Caco-2 (cell line): ENCODE results near the gene C5AR1. TPM values are rescaled to one million over a fixed set of nuclear protein-coding genes. Genes with fewer than 3 reads are reported as not detected.

Experiments used
- BruUV-seq: library from RNA; stranded (reverse); fragments of 400-500 nt; replicated peaks from 2 replicates; lab custom pipeline; 2021; lab: Mats Ljungman, UMichigan
- CTCF ChIA-PET: fragments of 300-600 bp; sonication (Branson Sonifier 250); formaldehyde crosslinking; loops from one replicate; lab custom pipeline; 2022; ENCODE audit warnings: antibody characterized with exemption; lab: Charles Lee
- POLR2A ChIA-PET: fragments of 300-600 bp; sonication (Branson Sonifier 250); formaldehyde crosslinking; loops from one replicate; lab custom pipeline; 2022; ENCODE audit warnings: antibody characterized with exemption; lab: Charles Lee
- DNase-seq, 2 experiments: peaks; one replicate each; pipeline versions ENCODE4 v3.0.0 to v3.0.0-alpha.2; 2020 to 2022
- H3K27me3 ChIP-seq: replicated peaks from 2 replicates; pipeline ENCODE4 v1.6.0; 2011; ENCODE audit warnings: low read length; ENCODE audit not compliant: control insufficient read depth, insufficient read depth
- H3K36me3 ChIP-seq: 2 replicates; pipeline ENCODE4 v1.5.1; 2011; ENCODE audit warnings: low read length; ENCODE audit not compliant: control insufficient read depth, insufficient read depth
- H3K4me1 ChIP-seq: fragments of 250-450 bp; sonication (Bioruptor Pico); 2 replicates; pipeline ENCODE4 v1.5.1; 2020; ENCODE audit warnings: mild to moderate bottlenecking
- H3K4me3 ChIP-seq: 2 replicates; pipeline ENCODE4 v1.5.1; 2011; ENCODE audit warnings: low read depth, mild to moderate bottlenecking, control low read depth, low read length
- H3K9me3 ChIP-seq: fragments of 250-450 bp; sonication (Bioruptor Pico); 2 replicates; pipeline ENCODE4 v1.5.1; 2020; ENCODE audit warnings: mild to moderate bottlenecking, moderate library complexity
- H3K27ac Mint-ChIP-seq: one replicate; pipeline ENCODE4 v1.8.0; 2022; ENCODE audit warnings: mixed read lengths; ENCODE audit not compliant: unreplicated experiment
- H3K27me3 Mint-ChIP-seq: one replicate; pipeline ENCODE4 v1.8.0; 2022; ENCODE audit warnings: mixed read lengths; ENCODE audit not compliant: insufficient read depth, unreplicated experiment
- H3K36me3 Mint-ChIP-seq: one replicate; pipeline ENCODE4 v1.8.0; 2022; ENCODE audit warnings: mild to moderate bottlenecking, mixed read lengths; ENCODE audit not compliant: insufficient read depth, unreplicated experiment
- H3K4me1 Mint-ChIP-seq: one replicate; pipeline ENCODE4 v1.8.0; 2022; ENCODE audit warnings: low read depth, mixed read lengths; ENCODE audit not compliant: unreplicated experiment
- H3K4me3 Mint-ChIP-seq: one replicate; pipeline ENCODE4 v1.8.0; 2022; ENCODE audit warnings: mild to moderate bottlenecking, moderate library complexity, mixed read lengths; ENCODE audit not compliant: unreplicated experiment
- H3K9me3 Mint-ChIP-seq: one replicate; pipeline ENCODE4 v1.8.0; 2022; ENCODE audit warnings: mixed read lengths; ENCODE audit not compliant: unreplicated experiment
- intact Hi-C: fragments of 100-400 bp; cut with micrococcal nuclease; formaldehyde crosslinking; loops from one replicate; pipeline ENCODE4 v1.10.0; 2022; ENCODE audit not compliant: unreplicated experiment
- total RNA-seq: library from RNA; stranded (reverse); gene quantifications from 2 replicates; pipeline ENCODE4 v1.2.3, GENCODE V29; 2022
- TF ChIP-seq, protein P1 (sequence below), 2 experiments: fragments of 200-600 bp in 1 of 2; IDR thresholded peaks; 1 replicate in 1 of 2; 2 replicates in 1 of 2; pipeline versions ENCODE4 v1.5.1 to v1.8.0; 2011 to 2022; ENCODE audit warnings: antibody characterized with exemption in 1 of 2, control low read depth in 1 of 2, inconsistent platforms in 1 of 2, low read depth in 1 of 2, low read length in 1 of 2, mild to moderate bottlenecking in 1 of 2, moderate library complexity in 1 of 2; ENCODE audit not compliant: insufficient read depth in 1 of 2, severe bottlenecking in 1 of 2, unreplicated experiment in 1 of 2

Gene C5AR1
- total RNA-seq, 1 experiment from 2014 or later, result 0.48 TPM

DNA sequence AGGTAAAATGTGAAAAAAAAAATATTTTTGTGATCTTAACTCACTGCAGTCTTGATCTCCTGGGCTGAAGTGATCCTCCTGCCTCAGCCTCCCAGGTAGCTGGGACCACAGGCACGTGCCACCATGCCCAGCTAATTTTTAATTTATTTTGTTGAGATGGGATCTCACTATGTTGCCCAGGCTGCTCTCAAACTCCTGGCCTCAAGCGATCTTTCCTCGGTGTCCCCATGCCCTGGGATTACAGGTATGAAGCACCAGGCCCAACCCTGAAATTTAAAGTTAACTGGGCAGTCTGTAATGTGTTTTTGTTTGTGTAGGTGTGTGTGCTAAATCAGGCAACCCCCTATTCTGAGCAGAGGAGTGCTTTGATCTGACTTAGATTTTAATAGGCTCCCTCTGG is 3.4 kb upstream of the C5AR1 start:
- Mint-ChIP-seq H3K27ac (no peak overlapping the region), H3K4me3 (no peak overlapping the region), H3K4me1 (peaks cover 8% of the 10 kb centered on the region), H3K36me3 (no peaks in the 10 kb centered on the region), H3K9me3 (no peaks in the 10 kb centered on the region), H3K27me3 (no peaks in the 10 kb centered on the region)
- POLR2A ChIA-PET, result no interaction called here
- Histone ChIP-seq H3K9me3 (no peaks in the 10 kb centered on the region), H3K4me1 (no peaks in the 10 kb centered on the region), H3K36me3 (no peaks in the 10 kb centered on the region), H3K4me3 (no peak overlapping the region), H3K27me3 (no peaks in the 10 kb centered on the region)
- DNase-seq, result no peak
- TF ChIP-seq, protein P1, sequence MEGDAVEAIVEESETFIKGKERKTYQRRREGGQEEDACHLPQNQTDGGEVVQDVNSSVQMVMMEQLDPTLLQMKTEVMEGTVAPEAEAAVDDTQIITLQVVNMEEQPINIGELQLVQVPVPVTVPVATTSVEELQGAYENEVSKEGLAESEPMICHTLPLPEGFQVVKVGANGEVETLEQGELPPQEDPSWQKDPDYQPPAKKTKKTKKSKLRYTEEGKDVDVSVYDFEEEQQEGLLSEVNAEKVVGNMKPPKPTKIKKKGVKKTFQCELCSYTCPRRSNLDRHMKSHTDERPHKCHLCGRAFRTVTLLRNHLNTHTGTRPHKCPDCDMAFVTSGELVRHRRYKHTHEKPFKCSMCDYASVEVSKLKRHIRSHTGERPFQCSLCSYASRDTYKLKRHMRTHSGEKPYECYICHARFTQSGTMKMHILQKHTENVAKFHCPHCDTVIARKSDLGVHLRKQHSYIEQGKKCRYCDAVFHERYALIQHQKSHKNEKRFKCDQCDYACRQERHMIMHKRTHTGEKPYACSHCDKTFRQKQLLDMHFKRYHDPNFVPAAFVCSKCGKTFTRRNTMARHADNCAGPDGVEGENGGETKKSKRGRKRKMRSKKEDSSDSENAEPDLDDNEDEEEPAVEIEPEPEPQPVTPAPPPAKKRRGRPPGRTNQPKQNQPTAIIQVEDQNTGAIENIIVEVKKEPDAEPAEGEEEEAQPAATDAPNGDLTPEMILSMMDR (IDR thresholded peaks at IDR 0.05; ENCODE audit: insufficient read depth in 1 of 2, low read depth in 1 of 2, low read length in 1 of 2, severe bottlenecking in 1 of 2, unreplicated experiment in 1 of 2), result no peak
- intact Hi-C loops, result no loop called here
- CTCF ChIA-PET, result interaction anchor here (1.0 kb wide), 1 partner anchor 85 kb away, joined by 3 read pairs; no protein-coding TSS in a partner anchor
- BruUV-seq, result no TSS peak

DNA sequence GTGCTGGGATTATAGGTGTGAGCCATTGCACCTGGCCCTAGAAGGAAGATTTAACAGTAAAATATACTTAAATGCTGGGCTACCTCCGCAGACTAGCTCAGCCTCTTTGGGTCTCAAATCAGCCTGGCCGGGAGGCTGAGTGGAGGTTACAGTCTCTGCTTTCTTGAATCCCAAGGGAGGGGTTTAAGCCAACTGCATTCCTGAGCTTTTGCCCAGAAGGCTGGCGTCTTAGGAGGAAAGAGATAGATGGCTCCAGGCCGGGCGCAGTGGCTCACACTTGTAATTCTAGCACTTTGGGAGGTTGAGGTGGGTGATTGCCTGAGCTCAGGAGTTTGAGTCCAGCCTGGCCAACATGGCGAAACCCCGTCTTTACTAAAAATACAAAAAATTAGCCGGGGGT is 623 bp upstream of the C5AR1 start:
- Histone ChIP-seq H3K4me3 (no peak overlapping the region), H3K27me3 (no peaks in the 10 kb centered on the region), H3K9me3 (0 out of 2 replicates have a peak, but pooled peaks cover 5% of the 10 kb centered on the region), H3K4me1 (no peaks in the 10 kb centered on the region), H3K36me3 (no peaks in the 10 kb centered on the region)
- no peaks in the 10 kb centered on the region for H3K27me3 Mint-ChIP-seq
- CTCF ChIA-PET, result interaction anchor here (0.6 to 0.9 kb wide), 2 partner anchors 40 to 301 kb away, joined by 3 to 4 read pairs; no protein-coding TSS in a partner anchor
- no peaks in the 10 kb centered on the region for H3K36me3 Mint-ChIP-seq
- no TSS peak for BruUV-seq
- POLR2A ChIA-PET, result interaction anchor here (0.6 kb wide), 1 partner anchor 301 kb away, joined by 3 read pairs; no protein-coding TSS in a partner anchor
- H3K4me1 Mint-ChIP-seq, result peaks cover 12% of the 10 kb centered on the region
- H3K4me3 Mint-ChIP-seq, result no peak overlapping the region
- no peak for DNase-seq
- TF ChIP-seq, protein P1 (IDR thresholded peaks at IDR 0.05; ENCODE audit: insufficient read depth in 1 of 2, low read depth in 1 of 2, low read length in 1 of 2, severe bottlenecking in 1 of 2, unreplicated experiment in 1 of 2), result no peak
- intact Hi-C loops, result no loop called here
- H3K27ac Mint-ChIP-seq, result no peak overlapping the region
- H3K9me3 Mint-ChIP-seq, result no peaks in the 10 kb centered on the region

DNA sequence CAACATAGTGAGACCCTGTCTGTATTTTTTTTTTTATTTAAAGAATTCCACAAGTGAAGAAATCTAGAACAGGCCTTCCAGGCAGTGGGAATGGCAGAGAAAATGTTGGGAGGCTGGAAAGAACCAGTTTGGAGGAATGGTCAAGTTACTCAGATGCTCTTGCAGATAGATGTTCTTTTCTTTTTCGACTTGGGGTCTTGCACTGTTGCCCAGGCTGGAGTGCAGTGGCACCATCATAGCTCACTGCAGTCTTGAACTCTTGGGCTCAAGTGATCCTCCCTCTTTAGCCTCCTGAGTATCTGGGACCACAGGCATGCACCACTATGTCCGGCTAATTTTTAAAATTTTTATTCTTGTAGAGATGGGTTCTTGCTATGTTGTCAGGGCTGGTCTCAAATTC is 662 bp downstream of the C5AR1 start:
- Histone ChIP-seq H3K4me1 (0 out of 2 replicates have a peak, but pooled peaks cover 6% of the 10 kb centered on the region), H3K27me3 (no peaks in the 10 kb centered on the region), H3K9me3 (0 out of 2 replicates have a peak, but pooled peaks cover 5% of the 10 kb centered on the region), H3K36me3 (no peaks in the 10 kb centered on the region), H3K4me3 (no peak overlapping the region)
- DNase-seq, result no peak
- TF ChIP-seq, protein P1 (IDR thresholded peaks at IDR 0.05; ENCODE audit: insufficient read depth in 1 of 2, low read depth in 1 of 2, low read length in 1 of 2, severe bottlenecking in 1 of 2, unreplicated experiment in 1 of 2), result no peak
- Mint-ChIP-seq H3K27ac (no peak overlapping the region), H3K36me3 (no peaks in the 10 kb centered on the region), H3K9me3 (no peaks in the 10 kb centered on the region), H3K4me1 (peaks cover 14% of the 10 kb centered on the region), H3K4me3 (no peak overlapping the region), H3K27me3 (no peaks in the 10 kb centered on the region)
- intact Hi-C loops, result no loop called here
- ChIA-PET POLR2A (no interaction called here), CTCF (no interaction called here)
- no TSS peak for BruUV-seq
